ENCODE results near the gene THSD4.
A peak's percentile ranks its signal among the peaks of the same experiment; 100 is the strongest.
"Not testable (repeated sequence)": the region's sequence is repeated elsewhere in the genome, so short reads cannot be mapped to it uniquely, and the experiment has no call there.

THSD4 gene

GRCh38 chr15:71391421-71392088 is 276.3 kb downstream of the THSD4 start:
- H3K27ac ChIP-seq = peak overlapping the region; percentile 29
- TF ChIP-seq CTCF (conservative IDR thresholded peaks at IDR 0.05) = no peak

- no peak overlapping the region for H3K27ac ChIP-seq
- no peak for TF ChIP-seq CTCF (conservative IDR thresholded peaks at IDR 0.05)
Observed at GRCh38 chr15:71392861-71393283, 277.6 kb downstream of the THSD4 start.

GRCh38 chr15:71393383-71393782 is 278.1 kb downstream of the THSD4 start:
- TF ChIP-seq CTCF (conservative IDR thresholded peaks at IDR 0.05) = no peak

GRCh38 chr15:71396536-71397125 is 281.4 kb downstream of the THSD4 start:
- no peak overlapping the region for H3K27ac ChIP-seq
- TF ChIP-seq CTCF (conservative IDR thresholded peaks at IDR 0.05) = no peak

More at GRCh38 chr15:71393383-71393782, 278.1 kb downstream of the THSD4 start:
- no peak overlapping the region for H3K27ac ChIP-seq

- no peak overlapping the region for H3K27ac ChIP-seq
- TF ChIP-seq CTCF (conservative IDR thresholded peaks at IDR 0.05) = no peak
Observed at GRCh38 chr15:71397377-71397776, 282.1 kb downstream of the THSD4 start.

GRCh38 chr15:71400294-71400693 is 285.0 kb downstream of the THSD4 start:
- no peak for TF ChIP-seq CTCF (conservative IDR thresholded peaks at IDR 0.05)
- H3K27ac ChIP-seq = no peak overlapping the region

GRCh38 chr15:71401728-71402127 is 286.5 kb downstream of the THSD4 start:
- H3K27ac ChIP-seq = not testable (repeated sequence)

GRCh38 chr15:71409541-71409940 is 294.3 kb downstream of the THSD4 start:
- TF ChIP-seq CTCF (conservative IDR thresholded peaks at IDR 0.05) = no peak
- no peak overlapping the region for H3K27ac ChIP-seq

All from VCaP (cell line).